Stimulated activated CD4-positive, alpha-beta T cell treated with anti-CD3 and anti-CD28 coated beads, TNF-alpha, amount 100 ng/mL, for 24 hours (primary cell): Measurements from ENCODE around the gene MGAT1.
A peak's percentile ranks its signal among the peaks of the same experiment; 100 is the strongest.
"Not testable (repeated sequence)": the region's sequence is repeated elsewhere in the genome, so short reads cannot be mapped to it uniquely, and the experiment has no call there.

Experiments
- DNase-seq, 3 experiments: peaks; one replicate each; pipeline ENCODE4 v3.0.0-alpha.2; 2020; ENCODE audit warnings: low read depth in 3 of 3

Gene MGAT1

DNA sequence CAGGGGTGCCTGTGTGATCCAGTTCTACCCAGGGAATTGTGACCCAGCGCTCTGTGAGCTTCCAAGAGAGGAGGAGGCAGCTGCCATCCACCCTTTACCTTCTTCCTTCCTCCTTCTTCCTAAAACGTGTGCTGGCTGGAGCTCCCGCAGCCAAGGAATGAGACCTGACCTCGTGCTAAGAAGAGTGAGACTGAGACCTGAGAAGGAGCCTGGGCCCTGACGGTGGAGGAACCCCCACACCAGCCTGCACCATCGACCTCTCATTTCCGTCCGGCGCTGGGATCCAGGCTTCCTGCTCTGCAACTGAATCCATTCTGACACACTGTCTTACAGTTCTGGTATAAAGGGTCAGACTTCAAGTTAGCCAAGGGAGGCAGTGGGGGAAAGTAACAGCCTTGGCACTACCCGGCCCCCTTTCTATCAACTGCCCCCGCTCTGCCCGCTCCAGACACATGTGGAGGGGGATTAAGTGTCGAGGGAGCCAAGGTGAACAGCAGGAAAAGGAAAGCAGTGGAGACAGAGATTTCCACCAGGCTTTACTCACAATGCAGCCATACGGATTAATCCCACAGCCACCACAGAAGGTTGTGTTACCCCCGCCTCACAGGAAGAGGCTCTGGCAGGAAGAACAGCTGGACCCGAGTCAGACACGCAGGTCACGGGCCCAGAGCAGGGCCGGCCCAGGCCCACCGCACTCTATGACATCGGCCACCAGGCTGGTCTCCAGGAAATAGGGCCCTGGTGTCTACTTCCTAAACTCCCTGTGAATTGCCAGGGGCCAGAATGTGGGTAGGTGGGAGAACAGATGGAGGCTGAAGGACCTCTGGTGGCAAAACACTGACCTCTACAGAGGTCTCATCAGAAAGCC is 15.8 kb downstream of the MGAT1 start:
- no peak for DNase-seq

DNA sequence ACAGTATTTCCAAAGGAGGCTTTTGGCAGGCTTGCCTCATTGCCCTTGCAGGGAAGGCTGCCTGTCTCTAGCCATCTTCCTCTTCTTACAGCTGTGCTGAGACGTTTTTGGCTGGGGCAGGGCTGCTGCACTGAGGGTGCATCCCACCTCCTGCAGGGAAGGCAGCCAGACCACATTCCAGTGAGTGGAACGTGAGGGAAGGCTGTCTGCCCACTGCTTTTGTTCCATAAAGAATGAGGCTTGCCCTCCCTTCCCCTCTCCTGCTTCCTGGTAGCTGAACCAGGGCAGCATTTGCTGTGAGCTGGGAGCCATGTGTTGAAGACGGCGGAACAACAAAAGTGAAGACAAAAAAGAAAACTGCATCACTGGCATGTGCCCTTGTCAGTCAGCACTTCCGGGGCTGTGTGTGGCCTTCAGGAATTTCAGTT is 16.8 kb downstream of the MGAT1 start:
- no peak for DNase-seq

DNA sequence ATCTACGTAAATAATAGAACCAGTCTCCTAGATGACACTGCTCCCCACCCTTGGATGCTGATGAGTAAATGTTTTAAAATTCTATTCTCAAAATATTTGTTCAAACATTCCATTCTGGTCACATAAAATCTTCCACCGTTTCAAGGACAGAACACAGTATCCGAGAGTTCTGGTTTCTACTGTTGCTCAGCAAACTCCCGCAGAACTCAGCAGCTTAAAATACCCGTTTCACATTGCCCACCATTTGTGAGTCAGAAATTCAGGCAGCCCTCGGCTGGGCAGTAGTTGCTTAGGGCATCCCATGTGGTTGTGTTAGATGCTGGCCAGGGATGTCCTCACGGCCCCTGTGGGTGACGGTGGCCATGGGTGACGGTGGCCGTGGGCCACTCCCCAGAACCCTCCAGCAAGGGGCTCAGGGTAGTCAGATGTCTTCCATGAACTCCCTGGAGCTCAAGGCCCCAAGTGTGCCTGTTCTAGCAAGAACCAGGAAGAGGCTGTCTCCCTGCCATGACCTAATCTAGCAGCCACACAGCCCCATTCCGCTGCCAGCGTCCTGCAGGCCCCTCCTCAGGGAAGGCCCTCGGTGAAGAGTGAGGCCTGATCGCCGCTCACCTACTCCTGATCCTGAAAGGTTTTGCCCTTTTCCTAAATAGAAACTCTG is 17.4 kb downstream of the MGAT1 start:
- no peak for DNase-seq

DNA sequence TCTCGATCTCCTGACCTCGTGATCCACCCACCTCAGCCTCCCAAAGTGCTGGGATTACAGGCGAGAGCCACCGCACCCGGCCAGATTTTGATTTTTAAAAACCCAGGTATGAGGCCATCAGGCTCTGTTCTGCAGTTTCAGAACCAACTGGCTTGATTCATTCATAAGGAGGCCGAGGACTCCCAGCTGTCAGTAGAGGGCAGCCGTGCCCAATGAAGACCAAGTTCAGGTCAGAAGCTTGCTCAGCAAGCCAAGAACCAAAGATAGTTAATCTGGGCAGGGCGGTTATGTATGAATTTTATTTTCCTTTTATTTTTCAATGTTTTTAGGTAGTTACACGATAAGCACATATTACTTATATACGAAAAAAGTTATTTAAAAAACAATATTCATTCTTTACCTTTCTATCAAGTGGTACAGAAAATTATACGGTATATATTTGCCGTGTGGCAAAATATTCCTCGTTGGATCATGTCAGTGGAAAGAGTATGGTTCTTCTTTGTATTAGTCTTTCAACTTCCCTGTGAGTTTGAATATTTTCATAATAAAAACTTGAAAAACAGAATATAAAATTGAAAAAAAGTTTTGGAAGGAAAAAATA is 18.0 kb downstream of the MGAT1 start:
- peak; percentile 43 to 61 (median 49) for DNase-seq

DNA sequence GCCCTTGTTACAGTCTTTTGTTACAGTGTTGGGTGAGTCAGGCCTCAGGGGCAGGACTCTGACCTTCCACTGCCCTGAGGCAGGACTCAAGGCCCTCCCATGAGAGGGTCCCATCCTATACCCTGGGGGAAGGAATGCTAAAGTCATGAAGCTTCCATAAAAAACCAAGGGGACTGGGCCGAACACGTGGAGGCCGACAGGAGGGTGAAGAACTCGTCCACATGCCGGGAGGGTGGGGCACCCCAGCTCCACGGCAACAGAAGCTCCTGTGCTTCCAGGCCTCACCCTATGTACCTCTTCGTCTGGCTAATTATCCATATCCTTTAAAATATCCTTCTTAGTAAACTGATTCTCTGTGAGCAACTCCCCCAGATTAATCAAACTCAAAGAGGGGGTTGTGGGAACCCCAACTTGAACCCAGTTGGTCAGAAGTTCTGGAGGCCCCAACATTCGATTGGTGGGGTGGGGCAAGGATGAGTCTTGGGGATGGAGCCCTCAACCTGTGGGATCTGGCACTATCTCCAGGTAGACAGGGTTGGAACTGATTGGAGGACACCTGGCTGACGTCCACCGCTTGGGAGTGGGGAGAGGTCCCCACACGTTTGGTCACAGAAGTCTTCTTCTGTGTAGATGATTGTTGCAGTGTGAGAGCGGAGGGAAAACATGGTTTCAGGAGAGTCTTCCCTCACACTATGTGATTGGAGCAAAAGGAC is 19.1 kb downstream of the MGAT1 start:
- DNase-seq, result no peak

DNA sequence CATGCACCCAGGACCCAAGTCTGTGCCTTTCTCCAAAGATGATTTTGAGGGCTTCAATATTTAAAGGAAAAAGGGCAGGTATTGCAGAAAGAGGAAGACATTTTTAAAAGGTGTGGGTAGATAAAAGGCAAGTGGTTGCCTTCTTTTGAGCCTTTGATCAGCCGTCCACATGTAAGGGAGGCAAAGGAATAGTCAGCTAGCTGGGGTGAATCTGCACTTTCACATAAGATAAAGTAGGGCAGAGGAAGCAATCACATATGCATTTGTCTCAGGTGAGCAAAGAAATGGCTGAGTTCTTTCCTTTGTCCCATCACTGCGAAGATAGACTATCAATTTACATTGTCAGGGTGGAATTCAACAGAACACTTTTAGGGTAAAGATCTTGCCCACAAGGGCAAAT is 19.9 kb downstream of the MGAT1 start:
- DNase-seq, result no peak

DNA sequence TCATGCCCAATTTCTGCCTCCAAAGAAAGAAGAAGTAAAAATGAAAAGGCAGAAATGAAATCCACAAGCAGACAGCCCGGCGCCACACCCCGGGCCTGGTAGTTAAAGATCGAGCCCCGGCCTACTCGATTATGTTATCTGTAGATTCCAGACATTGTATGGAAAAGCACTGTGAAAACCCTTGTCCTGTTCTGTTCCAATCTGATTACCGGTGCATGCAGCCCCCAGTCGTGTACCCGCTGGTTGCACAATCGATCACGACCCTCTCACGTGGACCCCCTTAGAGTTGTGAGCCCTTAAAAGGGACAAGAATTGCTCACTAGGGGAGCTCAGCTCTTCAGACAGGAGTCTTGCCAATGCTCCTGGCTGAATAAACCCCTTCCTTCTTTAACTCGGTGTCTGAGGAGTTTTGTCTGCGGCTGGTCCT is 20.7 kb downstream of the MGAT1 start:
- not testable (repeated sequence) for DNase-seq

DNA sequence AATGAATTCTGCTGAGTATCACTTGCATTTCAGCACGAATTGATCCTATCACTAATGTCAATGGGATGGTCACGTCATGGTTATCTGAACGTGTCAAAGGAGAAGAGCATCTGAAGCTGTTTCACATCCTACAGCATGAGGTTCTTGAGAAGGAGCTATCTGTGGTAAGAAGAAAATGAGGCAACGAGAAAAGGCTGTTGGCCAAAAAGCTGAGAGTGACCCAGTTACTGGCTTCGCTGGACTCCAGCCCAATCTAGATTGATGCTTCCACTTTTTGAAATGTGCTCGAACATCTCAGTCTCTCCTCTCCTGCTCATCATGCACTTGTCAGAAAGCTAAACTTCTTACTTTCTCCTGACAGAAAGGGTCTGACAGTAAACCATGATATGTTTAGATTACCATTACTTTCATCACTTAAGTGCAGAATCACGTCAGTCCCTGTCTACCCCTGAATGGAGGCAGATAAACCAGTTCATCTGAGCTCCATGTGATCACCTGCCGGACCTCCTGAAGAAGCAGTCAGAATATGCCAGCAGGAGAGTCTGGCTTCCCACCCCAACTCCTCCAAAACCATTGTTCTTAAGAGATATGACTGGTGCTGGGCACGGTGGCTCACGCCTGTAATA is 22.5 kb downstream of the MGAT1 start:
- DNase-seq, result no peak

DNA sequence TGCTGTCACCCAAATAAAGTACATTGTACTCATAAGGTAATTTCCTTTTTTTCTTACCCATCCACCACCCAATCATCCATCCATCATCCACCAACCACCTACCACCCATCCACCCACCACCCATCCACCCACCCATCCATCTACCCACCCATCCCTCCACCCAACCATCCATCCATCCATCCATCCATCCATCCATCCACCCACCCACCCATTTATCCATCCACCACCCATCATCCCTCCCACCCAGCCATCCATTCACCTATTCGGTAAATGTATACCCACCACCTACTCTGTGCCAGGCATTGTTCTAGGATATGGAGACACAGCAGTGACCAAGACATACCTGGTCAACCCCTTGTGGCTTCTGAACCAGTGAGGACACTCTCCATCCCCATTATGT is 25.1 kb downstream of the MGAT1 start:
- no peak for DNase-seq

DNA sequence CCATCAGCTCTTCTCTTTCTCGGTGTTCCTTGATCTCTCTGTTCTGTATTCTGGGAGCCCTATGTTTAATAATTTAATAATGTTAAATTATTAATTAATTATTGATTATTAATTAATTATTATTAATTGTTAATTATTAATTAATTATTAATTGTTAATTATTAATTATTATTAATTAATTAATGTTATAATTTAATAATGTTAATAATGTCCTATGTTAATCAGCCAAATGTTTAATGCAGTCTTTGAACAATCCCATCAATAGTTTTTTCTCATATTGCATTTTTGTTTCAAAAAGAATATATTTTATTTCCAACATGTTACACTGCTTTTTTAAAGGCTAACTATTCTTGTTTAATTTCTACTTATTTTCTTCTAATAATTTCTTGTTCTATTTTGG is 26.2 kb downstream of the MGAT1 start:
- no peak for DNase-seq

DNA sequence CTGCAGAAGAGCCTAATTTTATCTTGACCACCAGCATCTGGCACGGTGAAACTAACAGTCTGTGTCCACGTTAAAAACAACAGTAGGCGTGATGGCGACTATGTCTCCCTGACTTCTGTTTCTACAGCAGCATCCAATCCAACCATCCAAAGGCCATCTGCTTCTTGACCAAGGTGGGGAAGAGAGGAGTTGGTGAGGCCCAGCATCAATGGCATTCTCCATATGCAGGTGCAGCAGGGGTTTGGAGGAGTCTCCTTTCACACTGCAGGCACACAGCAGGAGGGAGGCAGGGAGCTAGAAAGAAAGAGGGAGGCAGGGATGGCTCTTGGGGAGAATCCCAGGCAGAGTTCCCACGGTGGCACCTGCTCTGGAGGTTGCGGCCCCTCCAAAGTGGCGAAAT is 27.0 kb downstream of the MGAT1 start:
- no peak for DNase-seq

DNA sequence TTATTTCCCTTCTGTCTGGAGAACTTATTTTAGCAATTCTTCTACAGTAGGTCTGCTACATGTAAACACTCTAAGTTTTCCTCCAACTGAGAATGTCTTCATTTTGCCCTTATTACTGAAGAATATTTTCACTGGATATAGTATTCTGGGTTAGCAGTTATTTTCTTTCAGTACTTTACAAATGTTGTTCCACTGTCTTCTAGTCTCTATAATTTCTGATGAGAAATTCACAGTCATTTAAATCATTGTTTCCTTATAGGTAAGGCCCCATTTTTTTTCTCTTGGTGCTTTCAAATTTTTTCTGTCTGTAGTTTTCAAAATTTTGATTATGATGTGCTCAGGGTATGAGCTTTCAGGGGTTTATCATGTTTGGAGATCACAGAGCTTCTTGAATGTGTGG is 30.8 kb downstream of the MGAT1 start:
- no peak for DNase-seq

DNA sequence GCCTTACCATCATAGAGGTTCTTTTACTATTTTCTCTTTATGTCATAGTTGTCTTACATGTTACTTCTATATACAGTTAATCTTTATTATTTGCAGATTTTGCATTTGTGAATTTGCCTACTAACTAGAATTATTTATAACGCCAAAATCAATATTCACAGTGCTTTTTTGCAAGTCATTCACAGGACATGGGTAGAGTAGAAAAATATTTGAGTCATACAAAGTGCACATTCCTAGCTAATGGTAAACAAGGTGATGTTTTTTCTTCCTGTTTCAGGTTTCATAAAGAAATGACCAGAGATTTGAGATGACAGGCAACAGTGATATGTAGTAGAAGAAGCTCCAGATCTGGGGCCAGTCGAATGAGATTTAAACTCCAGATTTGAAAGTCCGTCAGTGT is 32.8 kb downstream of the MGAT1 start:
- DNase-seq, result no peak

DNA sequence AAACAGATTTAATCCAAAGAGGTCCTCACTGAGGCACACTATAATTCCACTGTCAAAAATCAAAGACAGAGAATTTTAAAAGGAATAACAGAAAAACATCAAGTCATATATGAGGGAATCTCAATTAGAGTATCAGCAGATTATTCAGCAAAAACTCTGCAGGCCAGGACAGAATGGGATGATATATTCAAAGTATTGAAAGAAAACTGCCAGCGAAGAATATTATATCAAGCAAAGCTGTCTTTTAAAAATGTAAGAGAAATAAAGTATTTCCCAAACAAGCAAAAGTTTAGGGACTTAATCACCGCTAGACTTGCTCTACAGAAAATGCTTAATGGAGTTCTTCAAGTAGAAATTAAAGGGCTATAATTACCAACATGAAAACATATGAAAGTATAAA is 47.0 kb downstream of the MGAT1 start:
- no peak for DNase-seq

DNA sequence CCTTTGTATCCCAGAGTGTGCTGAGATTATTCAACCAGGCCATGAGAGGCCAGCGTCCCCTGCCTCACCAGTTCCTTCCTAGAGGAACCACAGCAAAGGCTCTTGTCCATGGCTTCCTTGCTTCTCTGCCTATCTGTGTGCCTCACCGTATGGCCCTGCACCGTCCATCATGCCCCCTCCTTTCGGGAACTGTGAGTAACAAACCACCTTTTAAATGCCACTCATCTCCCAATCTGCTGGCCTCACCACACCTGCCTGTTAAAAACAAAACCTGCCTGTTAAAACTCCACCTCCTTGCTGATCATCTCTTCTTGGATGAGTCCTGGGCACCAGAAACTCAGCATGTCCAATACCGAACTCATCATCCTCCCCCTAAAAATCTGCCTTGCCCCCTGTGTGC is 58.4 kb downstream of the MGAT1 start:
- DNase-seq, result no peak

DNA sequence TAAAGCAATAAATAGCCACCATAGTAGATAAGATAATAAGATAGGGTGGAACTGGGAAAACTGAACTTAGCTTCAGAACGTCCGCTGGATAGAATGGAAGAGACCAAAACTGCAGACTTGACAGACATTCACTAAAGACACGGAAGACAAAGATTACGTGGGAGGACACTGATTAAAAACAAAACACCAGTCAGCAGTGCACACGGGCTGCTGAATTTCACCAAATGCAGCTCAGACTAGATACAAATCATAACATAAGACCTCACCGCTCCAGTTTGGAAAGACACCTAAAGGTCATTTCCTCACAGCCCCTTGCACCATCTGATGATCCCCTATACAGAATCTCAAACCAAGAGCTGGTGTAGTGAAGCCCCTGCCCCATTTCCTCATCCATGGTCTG is 59.9 kb downstream of the MGAT1 start:
- no peak for DNase-seq

DNA sequence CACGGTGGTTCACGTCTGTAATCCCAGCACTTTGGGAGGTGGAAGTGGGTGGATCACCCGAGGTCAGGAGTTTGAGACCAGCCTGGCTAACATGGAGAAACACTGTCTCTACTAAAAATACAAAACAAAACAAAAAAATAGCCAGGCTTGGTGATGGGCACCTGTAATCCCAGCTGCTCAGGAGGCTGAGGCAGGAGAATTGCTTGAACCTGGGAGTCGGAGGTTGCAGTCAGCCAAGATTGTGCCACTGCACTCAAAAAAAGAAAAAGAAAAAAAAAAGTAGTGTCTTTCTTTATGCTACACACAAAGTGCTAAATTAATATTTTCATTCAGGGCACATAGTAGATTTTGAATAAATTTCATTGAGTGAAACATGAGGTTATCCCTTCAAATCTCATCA is 61.7 kb downstream of the MGAT1 start:
- DNase-seq, result not testable (repeated sequence)

DNA sequence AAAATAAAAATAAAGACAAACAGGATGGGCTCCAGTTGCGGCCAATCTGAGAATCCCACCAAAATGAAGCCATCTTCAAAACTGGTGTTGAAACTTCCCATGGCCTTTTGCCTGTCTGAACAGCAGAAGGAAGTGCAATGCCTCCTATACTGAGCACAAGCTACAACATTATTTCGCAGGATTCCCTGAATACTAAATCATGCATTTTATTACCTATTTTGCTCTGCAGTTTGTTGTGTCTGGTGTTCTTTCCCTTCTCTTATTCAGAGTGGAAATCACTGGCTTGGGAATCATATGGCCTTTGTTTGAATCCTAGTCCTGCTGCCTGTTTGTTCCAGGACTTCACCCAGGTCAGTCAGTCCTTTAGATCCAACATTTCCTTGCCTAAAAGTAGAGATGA is 62.6 kb downstream of the MGAT1 start, which contains the start of gene OR2Y1:
OR2Y1 (minus strand) TSS at position 101 of the 400 bp plus-strand sequence; CDS start at position 101, 0 bp downstream.
- DNase-seq, result no peak

DNA sequence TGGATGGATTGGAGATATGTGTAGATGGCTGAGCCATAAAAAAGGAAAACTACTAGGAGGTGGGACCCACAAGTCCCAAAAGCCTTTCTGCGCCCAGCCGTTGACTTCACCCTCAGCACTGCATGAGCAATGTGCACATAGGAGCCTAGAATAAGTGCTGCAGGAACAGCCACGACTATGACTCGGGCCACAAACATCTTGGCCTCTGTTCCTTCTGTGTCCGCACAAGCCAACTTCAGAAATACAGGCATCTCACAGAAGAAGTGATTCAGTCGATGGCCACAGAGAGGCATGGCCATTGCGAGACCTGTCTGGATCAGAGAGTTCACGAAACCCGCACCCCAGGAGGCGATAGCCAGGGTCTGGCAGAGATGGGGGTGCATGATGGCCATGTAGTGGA is 63.3 kb downstream of the MGAT1 start:
- no peak for DNase-seq

DNA sequence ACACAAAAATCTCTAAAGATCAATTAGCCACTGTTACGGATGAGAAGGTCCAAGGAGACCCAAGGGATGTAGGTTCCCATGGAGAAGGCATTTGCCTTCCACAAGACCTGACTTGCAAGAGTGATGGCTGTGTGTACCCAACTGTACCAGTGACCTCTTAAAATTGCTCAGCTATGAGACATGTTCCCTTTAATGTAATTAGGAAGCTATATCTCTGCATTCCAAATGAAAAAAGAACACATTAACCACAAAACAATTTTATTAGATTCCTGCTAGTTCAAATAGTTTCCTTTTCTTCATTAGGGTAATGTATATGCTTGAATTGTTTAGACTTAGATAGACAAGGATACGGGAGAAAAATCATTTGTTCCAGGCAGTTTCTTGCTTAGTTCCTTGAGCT is 66.1 kb downstream of the MGAT1 start:
- DNase-seq, result no peak
